ENCODE data around the gene ZNF700.
"Not testable (repeated sequence)": the region's sequence is repeated elsewhere in the genome, so short reads cannot be mapped to it uniquely, and the experiment has no call there.

The ZNF700 gene

DNA sequence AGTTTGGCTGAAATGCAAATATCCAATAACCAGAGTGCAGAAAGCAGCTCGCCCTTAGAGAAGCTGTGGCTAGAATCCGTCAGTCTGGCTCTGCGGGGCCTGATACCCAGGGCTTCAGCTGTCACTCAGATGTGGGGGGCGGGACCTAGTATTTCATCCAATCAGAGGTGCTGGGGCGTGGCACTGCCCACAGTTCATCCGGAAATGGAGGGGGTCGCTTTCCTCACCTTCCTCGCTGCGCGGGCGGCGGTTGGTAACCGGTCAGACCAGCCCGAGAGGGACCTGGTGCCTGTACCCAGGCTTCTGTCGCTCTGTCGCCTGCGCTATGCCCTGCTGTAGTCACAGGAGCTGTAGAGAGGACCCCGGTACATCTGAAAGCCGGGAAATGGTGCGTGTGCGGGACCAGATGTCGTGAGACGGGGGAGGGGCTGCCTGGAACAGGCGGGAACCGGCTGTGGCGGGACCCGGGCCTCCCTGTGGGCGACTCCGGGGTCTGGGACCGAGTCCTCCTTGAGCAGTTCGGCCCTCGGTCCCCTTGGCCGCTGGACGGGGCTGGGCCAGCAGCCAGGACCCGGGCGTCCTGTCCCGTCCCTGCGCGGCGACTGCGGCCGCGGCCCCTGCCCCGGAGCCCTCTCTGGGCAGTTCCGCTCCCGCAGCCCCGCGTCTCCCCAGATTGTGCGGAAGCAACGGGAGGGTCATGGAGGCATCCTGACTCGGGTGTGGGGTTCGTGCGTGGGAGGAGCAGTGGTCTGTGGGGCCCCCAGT lies at the start of gene ZNF700:
Gene ZNF700, plus strand, starts transcription at position 222 of the 765 bp plus-strand sequence. Its CDS starts 104 bp downstream, at position 326.
- H3K27me3 ChIP-seq (replicated peaks; ENCODE audit: control insufficient read depth, insufficient read depth, low read length): no peaks in the 10 kb centered on the region
- peak within 1 kb of the TSS; percentile 98 for H3K4me3 ChIP-seq (ENCODE audit: low read length)
- peak; percentile 97 for DNase-seq (ENCODE audit: low read depth)
- H3K9me3 ChIP-seq (ENCODE audit: control insufficient read depth, low read length): no peaks in the 10 kb centered on the region
- H3K36me3 ChIP-seq (ENCODE audit: control insufficient read depth, insufficient read depth, low read length, severe bottlenecking): no peaks in the 10 kb centered on the region
- peaks cover 9% of the 10 kb centered on the region for H3K4me1 ChIP-seq (ENCODE audit: control insufficient read depth, insufficient read depth, low read length)
- H3K9ac ChIP-seq (ENCODE audit: low read length): peak within 1 kb of the TSS; percentile 93

DNA sequence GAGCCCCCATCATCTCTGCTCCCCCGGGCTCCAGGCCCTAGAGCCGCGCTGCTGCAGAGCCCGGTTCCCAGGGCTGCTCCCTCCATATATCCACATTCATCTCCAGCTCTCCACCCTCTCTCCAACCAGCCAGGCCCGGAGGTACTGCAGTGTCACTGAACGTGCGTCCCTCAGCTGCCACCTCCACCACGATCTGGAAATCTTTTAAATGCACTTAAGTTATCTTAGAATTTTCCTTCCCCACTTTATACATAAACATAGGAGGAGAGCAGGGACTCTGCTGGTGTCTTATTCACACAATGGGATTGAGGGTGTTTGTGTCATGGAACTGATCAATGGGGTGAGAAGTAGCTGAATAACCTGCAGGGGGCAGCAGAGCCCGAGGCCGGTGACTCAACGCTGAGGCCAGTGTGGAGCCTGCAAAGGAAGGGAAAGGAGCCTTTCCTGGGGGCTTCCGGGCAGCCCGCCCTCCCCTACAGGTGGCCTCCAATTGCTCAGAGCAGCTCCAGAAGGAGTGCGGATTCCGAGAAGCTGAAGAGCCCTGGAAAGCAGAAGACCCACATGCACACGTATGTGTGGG lies 45.1 kb upstream of the ZNF700 start:
- H3K9me3 ChIP-seq (ENCODE audit: control insufficient read depth, low read length); H3K9ac ChIP-seq (ENCODE audit: low read length); H3K4me1 ChIP-seq (ENCODE audit: control insufficient read depth, insufficient read depth, low read length); H3K4me3 ChIP-seq (ENCODE audit: low read length); H3K36me3 ChIP-seq (ENCODE audit: control insufficient read depth, insufficient read depth, low read length, severe bottlenecking): not testable (repeated sequence)
- DNase-seq (ENCODE audit: low read depth): peak; percentile 35
- H3K27me3 ChIP-seq (replicated peaks; ENCODE audit: control insufficient read depth, insufficient read depth, low read length): peaks cover 15% of the 10 kb centered on the region

DNA sequence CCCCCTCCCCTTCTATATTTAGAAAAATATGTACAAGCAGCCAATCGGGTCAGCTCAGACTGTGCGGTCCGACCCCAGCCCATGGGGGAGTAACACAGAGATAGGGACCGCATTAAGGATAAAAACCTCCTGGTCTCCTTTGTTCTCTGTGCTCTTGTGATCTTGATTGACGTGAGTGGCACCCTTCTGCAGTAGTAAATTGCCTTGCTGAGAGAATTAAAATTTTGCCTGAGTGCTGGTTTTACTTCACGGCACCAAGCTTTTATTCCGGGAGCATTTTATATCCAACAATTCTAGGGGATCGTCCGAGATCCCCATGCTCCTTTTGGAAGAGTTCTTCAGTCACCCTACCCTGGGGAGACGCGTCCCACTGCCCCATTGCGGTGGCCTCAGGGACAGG lies 44.3 kb upstream of the ZNF700 start:
- H3K9ac ChIP-seq (ENCODE audit: low read length): no peak overlapping the region
- no peaks in the 10 kb centered on the region for H3K9me3 ChIP-seq (ENCODE audit: control insufficient read depth, low read length)
- peaks cover 15% of the 10 kb centered on the region for H3K27me3 ChIP-seq (replicated peaks; ENCODE audit: control insufficient read depth, insufficient read depth, low read length)
- no peaks in the 10 kb centered on the region for H3K36me3 ChIP-seq (ENCODE audit: control insufficient read depth, insufficient read depth, low read length, severe bottlenecking)
- no peak for DNase-seq (ENCODE audit: low read depth)
- peaks cover 5% of the 10 kb centered on the region for H3K4me1 ChIP-seq (ENCODE audit: control insufficient read depth, insufficient read depth, low read length)
- H3K4me3 ChIP-seq (ENCODE audit: low read length): no peak overlapping the region

DNA sequence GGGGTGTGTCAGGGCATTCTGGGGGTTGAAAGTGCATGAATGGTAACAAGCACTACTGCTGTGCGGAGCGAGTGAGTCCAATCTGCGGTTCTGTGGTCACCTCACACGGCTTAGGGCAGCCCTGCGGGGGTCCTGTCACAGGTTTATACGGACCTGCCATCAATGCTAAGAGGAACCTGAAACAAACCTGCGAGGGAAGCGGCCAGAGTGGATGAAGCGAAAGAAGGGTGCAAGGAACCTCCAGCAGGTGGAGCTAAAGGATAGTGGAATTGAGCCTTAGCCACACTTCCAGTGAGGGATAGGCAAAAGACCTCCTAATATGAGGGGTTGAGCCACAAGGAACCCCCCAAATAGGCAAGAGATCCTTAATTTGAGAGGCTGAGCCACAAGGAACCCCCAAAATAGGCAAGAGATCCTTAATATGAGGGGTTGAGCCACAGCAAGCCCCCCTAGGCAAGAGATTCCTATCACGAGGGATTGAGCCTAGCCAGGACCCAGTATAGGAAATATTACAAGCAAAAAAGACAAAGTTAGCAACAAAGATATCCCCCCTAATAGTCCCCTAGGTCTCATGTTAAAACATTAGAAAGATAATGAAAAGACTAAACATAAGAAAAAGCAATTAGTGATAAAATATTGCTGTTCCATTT lies 43.6 kb upstream of the ZNF700 start:
- H3K4me3 ChIP-seq (ENCODE audit: low read length): peak overlapping the region; percentile 7
- peak; percentile 83 for DNase-seq (ENCODE audit: low read depth)
- no peaks in the 10 kb centered on the region for H3K9me3 ChIP-seq (ENCODE audit: control insufficient read depth, low read length)

DNA sequence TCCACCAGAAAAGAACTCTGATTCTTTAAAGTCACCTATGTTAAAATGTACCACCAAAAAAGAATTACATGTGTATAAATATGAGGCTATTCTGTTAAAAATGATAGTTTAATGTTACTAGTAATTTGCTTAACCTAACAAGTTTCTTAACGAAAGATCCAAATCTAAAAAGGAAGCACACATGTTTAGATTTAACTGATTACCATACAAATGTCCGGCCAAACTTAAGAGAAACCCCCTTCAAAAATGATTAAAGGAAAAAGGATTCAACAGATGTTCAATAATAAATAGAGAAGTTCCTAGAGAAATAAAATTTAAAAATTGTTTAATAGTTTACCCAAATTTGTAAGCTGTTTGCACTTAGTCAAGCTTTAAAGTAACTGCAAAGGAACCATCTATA lies 42.3 kb upstream of the ZNF700 start:
- H3K9ac ChIP-seq (ENCODE audit: low read length): no peak overlapping the region
- H3K4me1 ChIP-seq (ENCODE audit: control insufficient read depth, insufficient read depth, low read length): peaks cover 9% of the 10 kb centered on the region
- H3K9me3 ChIP-seq (ENCODE audit: control insufficient read depth, low read length): no peaks in the 10 kb centered on the region
- no peaks in the 10 kb centered on the region for H3K36me3 ChIP-seq (ENCODE audit: control insufficient read depth, insufficient read depth, low read length, severe bottlenecking)
- DNase-seq (ENCODE audit: low read depth): no peak
- H3K27me3 ChIP-seq (replicated peaks; ENCODE audit: control insufficient read depth, insufficient read depth, low read length): peaks cover 15% of the 10 kb centered on the region
- no peak overlapping the region for H3K4me3 ChIP-seq (ENCODE audit: low read length)

More for the DNA sequence above, 43.6 kb upstream of the ZNF700 start:
- Histone ChIP-seq H3K9ac (ENCODE audit: low read length) (no peak overlapping the region), H3K4me1 (ENCODE audit: control insufficient read depth, insufficient read depth, low read length) (peaks cover 5% of the 10 kb centered on the region), H3K36me3 (ENCODE audit: control insufficient read depth, insufficient read depth, low read length, severe bottlenecking) (no peaks in the 10 kb centered on the region), H3K27me3 (replicated peaks; ENCODE audit: control insufficient read depth, insufficient read depth, low read length) (peaks cover 15% of the 10 kb centered on the region)

DNA sequence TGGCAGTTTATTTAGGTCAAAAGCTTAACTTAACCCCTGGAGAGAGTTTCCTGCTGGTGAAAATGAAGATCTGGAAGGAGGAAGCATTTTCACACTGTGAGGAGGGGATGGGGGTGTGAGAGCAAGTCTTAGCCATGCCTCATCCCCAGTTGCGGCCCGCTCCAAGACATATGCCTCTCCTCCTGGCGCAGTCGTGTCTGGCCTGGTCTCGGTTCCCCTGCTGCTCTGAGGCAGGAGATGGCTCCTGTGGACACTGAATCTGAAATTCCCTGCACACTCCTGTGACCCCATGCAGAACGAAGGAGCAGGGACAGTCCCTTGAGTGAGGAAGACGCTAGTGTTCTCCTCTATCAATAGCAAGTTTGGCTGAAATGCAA lies 37.7 kb upstream of the ZNF700 start:
- Histone ChIP-seq H3K9me3 (ENCODE audit: control insufficient read depth, low read length) (no peaks in the 10 kb centered on the region), H3K36me3 (ENCODE audit: control insufficient read depth, insufficient read depth, low read length, severe bottlenecking) (no peaks in the 10 kb centered on the region), H3K9ac (ENCODE audit: low read length) (peak overlapping the region; percentile 88), H3K27me3 (replicated peaks; ENCODE audit: control insufficient read depth, insufficient read depth, low read length) (peaks cover 8% of the 10 kb centered on the region), H3K4me3 (ENCODE audit: low read length) (peak overlapping the region; percentile 93), H3K4me1 (ENCODE audit: control insufficient read depth, insufficient read depth, low read length) (peaks cover 17% of the 10 kb centered on the region)
- no peak for DNase-seq (ENCODE audit: low read depth)

DNA sequence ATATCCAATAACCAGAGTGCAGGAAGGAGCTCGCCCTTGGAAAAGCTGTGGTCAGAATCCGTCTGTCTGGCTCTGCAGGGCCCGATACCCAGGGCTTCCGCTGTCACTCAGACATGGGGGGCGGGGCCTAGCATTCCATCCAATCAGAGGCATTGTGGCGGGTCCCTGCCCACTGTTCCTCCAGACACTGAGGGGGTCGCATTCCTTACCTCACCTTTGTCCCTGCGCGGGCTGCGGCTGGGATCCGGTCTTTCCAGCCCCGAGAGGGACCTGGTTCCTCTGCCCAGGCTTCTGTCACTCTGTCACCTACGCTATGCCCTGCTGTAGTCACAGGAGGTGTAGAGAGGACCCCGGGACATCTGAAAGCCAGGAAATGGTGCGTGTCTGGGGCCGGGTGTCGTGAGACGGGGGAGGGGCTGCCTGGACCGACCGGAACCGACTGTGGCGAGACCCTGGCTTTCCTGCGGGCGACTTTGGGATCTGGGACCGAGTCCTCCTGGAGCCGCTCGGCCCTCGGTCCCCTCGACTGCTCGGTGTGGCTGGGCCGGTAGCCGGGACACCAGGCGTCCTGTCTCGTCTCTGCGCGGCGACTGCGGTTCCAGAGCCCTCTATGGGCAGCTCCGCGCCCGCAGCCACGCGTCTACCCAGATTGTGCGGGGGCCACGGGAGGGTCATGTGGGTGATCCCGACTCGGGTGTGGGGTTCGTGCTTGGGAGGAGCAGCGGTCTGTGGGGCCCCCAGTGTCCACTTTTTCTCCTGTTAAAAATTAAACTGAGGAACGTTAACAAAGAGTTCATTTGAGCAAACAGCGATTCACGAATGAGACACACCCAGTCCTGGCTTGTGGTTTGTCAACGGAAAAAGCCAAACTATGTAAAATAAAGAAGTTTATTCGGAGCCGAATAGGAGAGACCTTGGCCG lies 37.0 kb upstream of the ZNF700 start, which contains the start of gene ZNF69:
Gene ZNF69, plus strand, starts transcription at position 172 of the 921 bp plus-strand sequence. Its CDS starts 142 bp downstream, at position 314.
- no peaks in the 10 kb centered on the region for H3K36me3 ChIP-seq (ENCODE audit: control insufficient read depth, insufficient read depth, low read length, severe bottlenecking)
- peaks cover 17% of the 10 kb centered on the region for H3K4me1 ChIP-seq (ENCODE audit: control insufficient read depth, insufficient read depth, low read length)
- H3K9ac ChIP-seq (ENCODE audit: low read length): peak within 1 kb of the TSS; percentile 88
- peak; percentile 89 for DNase-seq (ENCODE audit: low read depth)
- peaks cover 3% of the 10 kb centered on the region for H3K27me3 ChIP-seq (replicated peaks; ENCODE audit: control insufficient read depth, insufficient read depth, low read length)
- no peaks in the 10 kb centered on the region for H3K9me3 ChIP-seq (ENCODE audit: control insufficient read depth, low read length)
- peak within 1 kb of the TSS; percentile 93 for H3K4me3 ChIP-seq (ENCODE audit: low read length)

DNA sequence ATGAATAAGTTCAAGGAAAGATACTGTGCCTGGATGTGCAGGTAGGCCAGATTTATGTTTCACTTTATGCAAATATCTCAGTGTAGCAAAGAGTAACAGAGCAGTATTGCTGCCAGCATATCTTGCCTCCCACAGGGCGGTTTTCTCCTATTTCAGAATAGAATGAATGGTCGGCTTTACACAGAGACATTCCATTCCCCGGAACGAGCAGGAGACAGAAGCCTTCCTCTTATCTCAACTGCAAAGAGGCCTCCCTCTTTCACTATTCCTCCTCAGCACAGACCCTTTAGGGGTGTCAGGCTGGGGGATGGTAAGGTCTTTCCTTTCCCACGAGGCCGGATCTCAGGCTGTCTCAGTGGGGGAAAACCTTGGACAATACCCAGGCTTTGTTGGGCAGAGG lies 35.0 kb upstream of the ZNF700 start:
- H3K36me3 ChIP-seq (ENCODE audit: control insufficient read depth, insufficient read depth, low read length, severe bottlenecking); H3K9me3 ChIP-seq (ENCODE audit: control insufficient read depth, low read length); H3K4me3 ChIP-seq (ENCODE audit: low read length): not testable (repeated sequence)

DNA sequence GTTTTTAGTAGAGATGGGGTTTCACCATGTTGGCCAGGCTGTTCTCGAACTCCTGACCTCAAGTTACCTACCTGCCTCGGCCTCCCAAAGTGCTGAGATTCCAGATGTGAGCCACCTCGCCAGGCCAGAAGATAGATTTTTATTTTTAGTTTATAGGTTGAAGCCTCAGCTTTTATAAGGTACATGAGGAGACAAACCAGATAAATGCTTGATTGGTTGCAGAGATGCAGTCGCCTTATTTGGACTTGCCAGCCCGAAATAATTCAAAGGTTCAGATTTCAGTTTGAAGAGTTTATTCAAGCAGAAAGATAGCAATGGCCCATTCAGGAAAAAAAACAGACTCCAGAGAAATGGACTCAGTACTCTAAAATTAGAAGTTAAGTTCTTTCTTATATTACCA lies 34.3 kb upstream of the ZNF700 start:
- no peak overlapping the region for H3K4me3 ChIP-seq (ENCODE audit: low read length)
- no peak overlapping the region for H3K9ac ChIP-seq (ENCODE audit: low read length)
- no peaks in the 10 kb centered on the region for H3K9me3 ChIP-seq (ENCODE audit: control insufficient read depth, low read length)
- H3K36me3 ChIP-seq (ENCODE audit: control insufficient read depth, insufficient read depth, low read length, severe bottlenecking): no peaks in the 10 kb centered on the region
- H3K27me3 ChIP-seq (replicated peaks; ENCODE audit: control insufficient read depth, insufficient read depth, low read length): no peaks in the 10 kb centered on the region
- peaks cover 13% of the 10 kb centered on the region for H3K4me1 ChIP-seq (ENCODE audit: control insufficient read depth, insufficient read depth, low read length)
- DNase-seq (ENCODE audit: low read depth): no peak

More for the DNA sequence above, 35.0 kb upstream of the ZNF700 start:
- H3K9ac ChIP-seq (ENCODE audit: low read length); DNase-seq (ENCODE audit: low read depth); H3K27me3 ChIP-seq (replicated peaks; ENCODE audit: control insufficient read depth, insufficient read depth, low read length): not testable (repeated sequence)
- peaks cover 13% of the 10 kb centered on the region for H3K4me1 ChIP-seq (ENCODE audit: control insufficient read depth, insufficient read depth, low read length)

DNA sequence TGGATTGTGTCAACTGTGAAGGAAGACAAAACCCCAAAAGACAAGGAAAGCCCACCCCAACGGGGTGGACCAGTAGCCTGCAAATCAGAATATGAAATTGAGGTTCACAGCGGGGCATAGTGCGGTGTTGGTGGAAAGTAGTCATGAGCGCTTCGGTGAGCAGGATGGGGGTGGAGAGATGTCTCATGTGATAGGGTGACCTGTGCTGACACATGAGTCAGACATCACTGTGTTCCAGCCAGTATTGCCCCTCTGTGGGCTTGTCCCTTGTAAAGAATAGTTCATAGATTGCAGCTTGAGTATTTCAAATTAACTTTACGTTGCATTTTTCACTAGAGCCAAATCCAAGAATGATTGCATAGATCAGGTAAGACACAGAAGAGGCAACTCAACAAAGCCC lies 30.1 kb upstream of the ZNF700 start:
- Histone ChIP-seq H3K9me3 (ENCODE audit: control insufficient read depth, low read length) (peaks cover under 1% of the 10 kb centered on the region), H3K4me1 (ENCODE audit: control insufficient read depth, insufficient read depth, low read length) (no peaks in the 10 kb centered on the region), H3K4me3 (ENCODE audit: low read length) (no peak overlapping the region), H3K27me3 (replicated peaks; ENCODE audit: control insufficient read depth, insufficient read depth, low read length) (no peaks in the 10 kb centered on the region), H3K9ac (ENCODE audit: low read length) (no peak overlapping the region), H3K36me3 (ENCODE audit: control insufficient read depth, insufficient read depth, low read length, severe bottlenecking) (no peaks in the 10 kb centered on the region)
- DNase-seq (ENCODE audit: low read depth): no peak

All from adipocyte (in vitro differentiated cells).